ENCODE results near the gene HSPG2. TPM values are rescaled to one million over a fixed set of nuclear protein-coding genes. Genes with fewer than 3 reads are reported as not detected.
"Not testable (repeated sequence)": the region's sequence is repeated elsewhere in the genome, so short reads cannot be mapped to it uniquely, and the experiment has no call there.

Gene HSPG2
- under 1 TPM in 1 of 2 donors, not detected in 1; 0.20 TPM for total RNA-seq

DNA sequence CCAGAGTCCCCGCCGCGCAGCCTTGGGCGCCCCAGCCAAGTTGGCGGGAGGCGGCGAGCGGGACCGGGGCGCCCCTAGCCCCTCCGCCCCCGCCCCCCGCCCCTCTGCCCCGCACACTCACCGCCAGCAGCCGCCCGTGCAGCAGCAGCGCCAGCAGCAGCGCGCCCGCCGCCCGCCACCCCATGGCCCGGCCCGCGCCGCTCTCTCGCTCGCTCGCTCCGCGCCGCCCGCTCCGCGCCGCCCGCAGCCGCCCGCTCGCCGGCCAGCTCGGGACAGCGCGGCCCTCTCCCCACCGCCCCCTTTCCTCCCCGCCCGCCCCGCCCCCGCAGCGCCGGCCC is at the start of gene HSPG2:
HSPG2 (minus strand) TSS at position 277 of the 338 bp plus-strand sequence; CDS start at position 184, 93 bp downstream.
- no peaks in the 10 kb centered on the region for H3K36me3 Mint-ChIP-seq
- H3K27ac Mint-ChIP-seq, result peak within 1 kb of the TSS in 1 of 2 donors; percentile 64
- peak within 1 kb of the TSS; percentile 90 for H3K4me3 Mint-ChIP-seq
- ATAC-seq, result no peak
- peaks cover 13 to 23% of the 10 kb centered on the region in 2 donors for H3K27me3 Mint-ChIP-seq
- peaks cover 7 to 14% of the 10 kb centered on the region in 2 donors for H3K4me1 Mint-ChIP-seq (ENCODE audit: low read depth in 2 of 2)
- H3K9me3 Mint-ChIP-seq, result no peaks in the 10 kb centered on the region
- DNase-seq (ENCODE audit: low spot score), result no peak

DNA sequence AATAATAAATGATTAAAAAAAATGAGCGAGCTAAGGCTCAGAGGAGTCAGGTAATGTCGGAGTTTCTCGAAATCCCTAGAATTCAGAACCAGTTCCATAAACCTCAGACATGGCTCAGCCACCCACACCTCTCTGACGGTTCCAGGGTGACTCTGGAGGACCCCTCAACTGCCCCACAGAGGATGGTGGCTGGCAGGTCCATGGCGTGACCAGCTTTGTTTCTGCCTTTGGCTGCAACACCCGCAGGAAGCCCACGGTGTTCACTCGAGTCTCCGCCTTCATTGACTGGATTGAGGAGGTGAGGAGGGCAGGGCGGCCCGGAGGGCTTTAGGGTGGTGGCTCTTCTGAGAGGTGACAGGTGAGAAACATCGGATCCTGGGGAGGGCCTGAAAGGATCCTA is 49.3 kb upstream of the HSPG2 start:
- H3K36me3 Mint-ChIP-seq; H3K4me1 Mint-ChIP-seq (ENCODE audit: low read depth in 2 of 2): not testable (repeated sequence)

DNA sequence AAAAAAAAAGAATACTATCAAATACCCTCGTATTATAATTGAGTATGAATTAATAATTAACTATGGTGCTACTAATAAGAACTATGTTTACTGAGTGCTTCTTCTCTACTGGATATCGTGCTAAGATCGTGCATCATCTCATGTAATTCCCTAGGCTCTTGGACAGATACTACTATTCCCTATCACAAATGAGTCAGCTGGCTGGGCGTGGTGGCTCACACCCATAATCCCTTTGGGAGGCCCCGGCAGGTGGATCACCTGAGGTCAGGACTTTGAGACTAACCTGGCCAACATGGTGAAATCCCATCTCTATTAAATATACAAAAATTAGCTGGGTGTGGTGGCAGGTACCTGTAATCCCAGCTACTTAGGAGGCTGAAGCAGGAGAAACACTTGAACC is 48.8 kb upstream of the HSPG2 start:
- H3K27ac Mint-ChIP-seq; H3K36me3 Mint-ChIP-seq; H3K27me3 Mint-ChIP-seq; H3K9me3 Mint-ChIP-seq; H3K4me1 Mint-ChIP-seq (ENCODE audit: low read depth in 2 of 2); DNase-seq (ENCODE audit: low spot score); ATAC-seq; H3K4me3 Mint-ChIP-seq: not testable (repeated sequence)

More for the DNA sequence above, 49.3 kb upstream of the HSPG2 start:
- DNase-seq (ENCODE audit: low spot score); H3K9me3 Mint-ChIP-seq; H3K27ac Mint-ChIP-seq; ATAC-seq; H3K4me3 Mint-ChIP-seq; H3K27me3 Mint-ChIP-seq: not testable (repeated sequence)

DNA sequence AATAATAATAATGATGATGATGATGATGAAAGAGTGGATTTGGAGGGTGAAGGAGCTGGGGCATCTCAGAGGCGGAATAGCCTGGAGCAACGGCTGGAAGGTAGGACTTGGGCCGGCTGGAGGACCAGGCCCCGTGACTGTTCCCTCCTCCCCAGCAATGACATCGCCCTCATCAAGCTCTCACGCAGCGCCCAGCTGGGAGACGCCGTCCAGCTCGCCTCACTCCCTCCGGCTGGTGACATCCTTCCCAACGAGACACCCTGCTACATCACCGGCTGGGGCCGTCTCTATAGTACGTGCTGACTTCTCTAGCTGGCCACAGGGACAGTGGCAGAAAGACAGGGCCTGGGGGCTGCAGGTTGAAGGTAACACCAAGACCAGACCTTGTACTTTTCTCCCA is 46.4 kb upstream of the HSPG2 start:
- not testable (repeated sequence) for DNase-seq (ENCODE audit: low spot score); H3K9me3 Mint-ChIP-seq; H3K4me3 Mint-ChIP-seq; H3K27ac Mint-ChIP-seq; H3K36me3 Mint-ChIP-seq; ATAC-seq; H3K27me3 Mint-ChIP-seq; H3K4me1 Mint-ChIP-seq (ENCODE audit: low read depth in 2 of 2)

DNA sequence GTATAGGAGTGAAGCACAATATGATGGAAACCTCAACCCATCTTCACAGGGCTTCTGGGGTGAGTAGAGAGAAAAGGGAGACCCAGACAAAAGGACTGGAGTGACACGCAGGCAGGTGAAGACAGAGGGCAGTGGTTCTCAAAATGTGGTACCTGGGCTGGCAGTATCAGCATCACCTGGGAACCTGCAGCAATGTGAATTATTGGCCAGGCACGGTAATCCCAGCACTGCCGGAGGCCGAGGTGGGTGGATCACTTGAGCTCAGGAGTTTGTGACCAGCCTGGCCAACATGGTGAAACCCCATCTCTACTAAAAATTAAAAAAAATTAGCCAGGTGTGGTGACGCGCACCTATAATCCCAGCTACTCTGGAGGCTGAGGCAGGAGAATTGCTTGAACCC is 45.0 kb upstream of the HSPG2 start:
- H3K27me3 Mint-ChIP-seq; ATAC-seq; H3K4me1 Mint-ChIP-seq (ENCODE audit: low read depth in 2 of 2); DNase-seq (ENCODE audit: low spot score); H3K36me3 Mint-ChIP-seq; H3K4me3 Mint-ChIP-seq; H3K9me3 Mint-ChIP-seq; H3K27ac Mint-ChIP-seq: not testable (repeated sequence)

DNA sequence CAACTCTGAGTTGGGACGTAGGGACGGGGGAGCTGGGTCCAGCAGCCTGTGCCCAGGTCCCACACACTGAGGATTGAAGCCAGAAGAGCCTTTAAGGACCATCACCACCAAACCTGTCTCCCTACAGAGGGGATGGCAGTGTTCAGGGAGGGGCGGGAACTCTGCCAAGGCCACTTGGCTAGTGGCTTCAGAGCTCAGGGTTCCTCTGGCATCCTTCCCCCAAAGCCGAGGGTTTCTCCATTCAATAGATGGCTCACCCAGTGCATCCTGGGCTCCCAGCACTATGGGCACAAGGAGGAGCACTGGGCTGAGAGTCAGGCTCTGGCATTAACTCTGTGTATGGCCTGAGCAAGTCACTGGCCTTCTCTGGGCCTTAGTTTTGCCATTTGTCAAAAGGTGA is 44.1 kb upstream of the HSPG2 start:
- not testable (repeated sequence) for ATAC-seq; H3K27ac Mint-ChIP-seq; H3K27me3 Mint-ChIP-seq; H3K9me3 Mint-ChIP-seq; DNase-seq (ENCODE audit: low spot score); H3K36me3 Mint-ChIP-seq; H3K4me3 Mint-ChIP-seq; H3K4me1 Mint-ChIP-seq (ENCODE audit: low read depth in 2 of 2)

DNA sequence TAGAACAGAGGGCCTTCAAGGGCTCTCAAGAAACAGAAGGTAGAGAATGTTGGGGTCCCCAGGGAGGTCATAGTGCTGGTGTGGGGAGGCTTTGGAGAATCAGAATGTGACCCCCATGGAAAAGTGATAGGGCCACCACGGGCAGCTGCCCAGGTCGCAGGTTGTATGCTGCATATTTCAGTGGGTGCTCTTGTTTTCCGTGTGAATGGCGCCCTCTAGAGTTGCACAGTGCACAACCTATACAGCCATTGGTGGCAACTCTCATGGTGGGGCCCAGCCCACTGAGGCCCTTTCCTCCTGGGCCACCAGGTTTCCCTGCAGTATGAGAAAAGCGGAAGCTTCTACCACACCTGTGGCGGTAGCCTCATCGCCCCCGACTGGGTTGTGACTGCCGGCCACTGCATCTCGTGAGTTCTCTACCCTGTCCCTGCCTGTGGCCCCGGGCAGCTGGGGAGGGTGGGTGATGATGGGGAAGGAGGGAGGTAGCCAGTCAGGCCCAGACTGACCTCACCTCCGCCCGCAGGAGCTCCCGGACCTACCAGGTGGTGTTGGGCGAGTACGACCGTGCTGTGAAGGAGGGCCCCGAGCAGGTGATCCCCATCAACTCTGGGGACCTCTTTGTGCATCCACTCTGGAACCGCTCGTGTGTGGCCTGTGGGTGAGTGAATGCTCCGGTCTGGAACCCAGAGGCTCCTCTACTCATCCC is 43.6 kb upstream of the HSPG2 start:
- ATAC-seq; H3K36me3 Mint-ChIP-seq; H3K27ac Mint-ChIP-seq; H3K27me3 Mint-ChIP-seq; H3K4me3 Mint-ChIP-seq; DNase-seq (ENCODE audit: low spot score); H3K9me3 Mint-ChIP-seq; H3K4me1 Mint-ChIP-seq (ENCODE audit: low read depth in 2 of 2): not testable (repeated sequence)

DNA sequence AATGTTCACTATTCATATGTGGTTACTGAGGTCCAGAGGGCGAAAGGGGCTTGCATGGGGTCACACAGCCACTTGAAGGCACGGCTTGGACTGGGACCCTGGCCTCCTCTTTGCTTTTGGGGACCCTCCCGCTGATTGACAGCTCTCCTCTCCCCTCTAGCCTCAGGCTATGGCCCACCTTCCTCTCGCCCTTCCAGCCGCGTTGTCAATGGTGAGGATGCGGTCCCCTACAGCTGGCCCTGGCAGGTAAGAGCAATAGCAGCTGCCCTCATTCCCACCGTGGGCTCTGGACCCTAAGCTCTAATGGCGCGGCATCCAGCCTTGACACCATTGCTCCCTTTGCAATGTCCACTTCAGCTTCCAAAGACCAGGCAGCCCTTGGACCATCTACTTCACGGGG is 41.1 kb upstream of the HSPG2 start:
- DNase-seq (ENCODE audit: low spot score); H3K27ac Mint-ChIP-seq; H3K4me3 Mint-ChIP-seq; H3K9me3 Mint-ChIP-seq; ATAC-seq; H3K27me3 Mint-ChIP-seq; H3K36me3 Mint-ChIP-seq; H3K4me1 Mint-ChIP-seq (ENCODE audit: low read depth in 2 of 2): not testable (repeated sequence)

DNA sequence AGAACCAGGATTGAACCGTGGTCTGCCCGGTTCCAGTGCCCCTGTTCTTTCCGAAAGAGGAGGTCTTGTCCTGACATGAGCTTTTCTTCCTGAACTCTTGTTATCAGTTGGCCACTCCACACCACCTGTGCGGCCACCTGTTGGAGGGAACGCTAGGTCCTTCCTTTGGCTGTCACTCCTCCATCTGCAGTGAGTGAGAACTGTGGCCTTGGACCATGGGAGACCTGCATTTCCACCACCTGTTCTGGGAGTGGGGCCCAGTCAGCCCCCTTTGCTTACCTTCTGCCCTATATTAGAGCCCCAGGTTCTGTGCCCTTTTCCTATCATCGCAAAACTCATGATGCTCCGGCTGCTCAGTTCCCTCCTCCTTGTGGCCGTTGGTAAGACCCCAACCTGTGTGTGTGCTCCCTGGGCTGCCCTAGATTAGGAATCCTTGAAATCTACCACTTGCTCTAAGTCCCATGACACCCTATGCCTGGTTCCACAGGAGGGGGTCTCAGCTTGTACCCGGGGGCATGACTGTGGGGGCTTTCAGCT is 39.7 kb upstream of the HSPG2 start, which contains the start of gene CELA3B:
CELA3B (plus strand) TSS at position 320 of the 537 bp plus-strand sequence; CDS start at position 338, 18 bp downstream.
- H3K4me3 Mint-ChIP-seq; H3K27me3 Mint-ChIP-seq; DNase-seq (ENCODE audit: low spot score); ATAC-seq; H3K36me3 Mint-ChIP-seq; H3K4me1 Mint-ChIP-seq (ENCODE audit: low read depth in 2 of 2); H3K9me3 Mint-ChIP-seq: not testable (repeated sequence)
- peak within 1 kb of the TSS in 1 of 2 donors; percentile 20 for H3K27ac Mint-ChIP-seq

DNA sequence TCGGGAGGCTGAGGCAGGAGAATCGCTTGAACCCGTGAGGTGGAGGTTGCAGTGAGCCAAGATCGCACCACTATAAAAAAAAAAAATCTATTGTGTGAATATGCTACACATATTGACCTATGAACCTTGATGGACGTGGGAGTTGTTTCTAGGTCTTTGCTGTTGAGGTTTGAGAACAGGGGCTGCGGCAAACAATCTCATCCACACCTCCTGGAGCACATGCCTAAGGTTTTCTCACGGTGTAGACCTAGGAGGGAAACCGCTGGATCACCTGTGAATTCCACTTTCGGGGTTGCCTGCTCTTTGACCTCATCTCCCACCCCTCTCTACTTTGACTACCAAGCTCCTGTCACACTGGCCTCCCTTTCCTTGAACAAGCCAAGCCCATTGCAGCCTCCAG is 38.2 kb upstream of the HSPG2 start:
- not testable (repeated sequence) for H3K27me3 Mint-ChIP-seq; H3K4me1 Mint-ChIP-seq (ENCODE audit: low read depth in 2 of 2); ATAC-seq; H3K4me3 Mint-ChIP-seq; DNase-seq (ENCODE audit: low spot score); H3K36me3 Mint-ChIP-seq; H3K9me3 Mint-ChIP-seq
- H3K27ac Mint-ChIP-seq, result peak overlapping the region in 1 of 2 donors; percentile 20

DNA sequence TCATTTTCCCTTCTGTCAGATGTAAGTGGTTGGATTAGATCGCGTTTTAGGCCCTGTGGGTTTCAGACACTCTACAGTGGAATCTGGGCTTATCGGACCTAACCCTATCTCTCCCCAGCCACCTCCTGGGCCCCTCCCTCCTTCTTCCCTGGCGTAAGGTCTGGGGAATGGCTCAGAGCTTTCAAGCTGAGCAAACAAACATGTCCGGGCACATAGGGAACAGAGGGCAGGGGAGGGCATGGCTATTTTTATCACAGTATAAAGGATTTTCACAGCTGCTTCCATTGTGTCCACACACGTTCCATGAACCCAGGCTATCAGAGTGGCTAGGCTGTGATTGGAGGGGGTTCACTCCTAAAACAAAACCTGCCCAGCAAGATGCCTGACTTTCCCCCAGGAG is 37.6 kb upstream of the HSPG2 start:
- ATAC-seq; H3K9me3 Mint-ChIP-seq; H3K4me3 Mint-ChIP-seq; H3K27me3 Mint-ChIP-seq; H3K36me3 Mint-ChIP-seq; H3K4me1 Mint-ChIP-seq (ENCODE audit: low read depth in 2 of 2); H3K27ac Mint-ChIP-seq; DNase-seq (ENCODE audit: low spot score): not testable (repeated sequence)

DNA sequence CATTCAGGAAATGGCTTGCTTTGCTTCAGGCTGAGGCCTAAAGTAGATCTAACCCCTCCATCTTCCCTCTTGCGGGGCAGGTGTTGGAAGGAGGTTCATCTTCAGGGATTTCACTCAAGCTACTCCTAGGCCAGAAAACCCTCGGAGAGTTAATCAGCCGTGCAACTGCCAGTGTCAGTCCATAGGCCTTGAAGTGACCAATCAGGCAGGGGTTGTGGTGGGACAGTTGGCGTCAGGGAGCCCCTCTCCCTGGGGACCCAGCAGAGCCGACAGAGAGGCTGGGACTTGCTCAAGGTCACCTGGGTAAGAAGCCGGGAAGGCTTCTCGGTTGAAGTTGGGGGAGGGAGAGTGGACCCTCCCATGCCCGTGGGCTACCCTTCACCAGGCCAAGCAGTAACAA is 36.8 kb upstream of the HSPG2 start:
- H3K27ac Mint-ChIP-seq; H3K4me1 Mint-ChIP-seq (ENCODE audit: low read depth in 2 of 2); DNase-seq (ENCODE audit: low spot score); H3K27me3 Mint-ChIP-seq; H3K36me3 Mint-ChIP-seq; ATAC-seq; H3K9me3 Mint-ChIP-seq; H3K4me3 Mint-ChIP-seq: not testable (repeated sequence)

DNA sequence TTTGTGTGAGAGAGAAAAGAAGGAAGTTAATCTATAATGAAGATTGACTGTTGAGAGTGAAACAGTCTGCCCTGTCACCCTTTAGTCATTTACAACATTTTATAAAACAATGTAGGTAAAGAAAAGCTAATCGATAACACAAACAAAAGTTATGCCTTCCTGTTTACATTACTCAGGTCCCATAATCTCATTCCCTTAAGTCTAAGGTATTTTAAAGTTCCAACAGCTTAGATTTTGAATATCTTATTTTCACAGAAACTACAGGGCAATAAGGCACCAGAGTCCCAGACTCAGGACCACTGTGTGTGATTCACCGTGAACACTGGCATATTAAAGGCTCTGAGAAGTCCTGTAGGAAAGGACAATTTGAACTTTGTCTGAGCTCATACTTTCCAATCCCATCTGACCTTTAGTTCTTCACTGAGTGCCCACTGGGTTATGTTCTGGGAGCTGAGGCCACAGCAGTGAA is 35.9 kb upstream of the HSPG2 start:
- ATAC-seq, result not testable (repeated sequence)

DNA sequence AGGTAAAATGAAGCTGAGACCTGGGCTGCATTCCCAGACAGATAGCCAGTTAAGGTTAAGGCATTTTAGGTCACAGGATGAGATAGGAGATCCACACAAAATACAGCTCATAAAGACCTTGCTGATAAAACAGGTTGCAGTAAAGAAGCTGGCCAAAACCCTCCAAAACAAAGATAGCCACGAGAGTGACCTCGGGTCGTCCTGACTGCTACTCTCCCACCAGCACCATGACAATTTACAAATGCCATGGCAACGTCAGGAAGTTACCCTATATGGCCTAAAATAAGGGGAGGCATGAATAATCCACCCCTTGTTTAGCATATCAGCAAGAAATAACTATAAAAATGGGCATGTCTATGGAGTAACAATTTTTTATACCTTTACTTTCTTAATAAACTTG is 33.4 kb upstream of the HSPG2 start:
- not testable (repeated sequence) for H3K27me3 Mint-ChIP-seq; H3K4me1 Mint-ChIP-seq (ENCODE audit: low read depth in 2 of 2); H3K36me3 Mint-ChIP-seq; ATAC-seq; DNase-seq (ENCODE audit: low spot score); H3K9me3 Mint-ChIP-seq; H3K27ac Mint-ChIP-seq; H3K4me3 Mint-ChIP-seq

More for the DNA sequence above, 35.9 kb upstream of the HSPG2 start:
- not testable (repeated sequence) for H3K4me3 Mint-ChIP-seq; H3K4me1 Mint-ChIP-seq (ENCODE audit: low read depth in 2 of 2); H3K36me3 Mint-ChIP-seq; H3K27me3 Mint-ChIP-seq; DNase-seq (ENCODE audit: low spot score); H3K27ac Mint-ChIP-seq; H3K9me3 Mint-ChIP-seq
